ENCODE data around the gene OR5AS1.
"Not testable (repeated sequence)": the region's sequence is repeated elsewhere in the genome, so short reads cannot be mapped to it uniquely, and the experiment has no call there.

Gene OR5AS1

GRCh38 chr11:56027354-56027753 lies at the start of gene OR5AS1:
TSS of gene OR5AS1 (plus strand) at chr11:56027654. CDS start at chr11:56030419, 2,765 bp downstream.
- DNase-seq (ENCODE audit: low spot score) = no peak

GRCh38 chr11:55994525-55994924 lies 32.9 kb upstream of the OR5AS1 start, which contains the start of gene OR5F1:
TSS of gene OR5F1 (minus strand) at chr11:55994625. CDS start at chr11:55994625, 0 bp downstream.
- no peak for DNase-seq (ENCODE audit: low spot score)

- DNase-seq (ENCODE audit: low spot score) = no peak
These were observed 16.7 kb upstream of the OR5AS1 start for GRCh38 chr11:56010716-56011115.

- no peak for DNase-seq (ENCODE audit: low spot score)
These were observed 13.6 kb upstream of the OR5AS1 start for GRCh38 chr11:56013805-56014204.

GRCh38 chr11:56045538-56045937 lies 18.1 kb downstream of the OR5AS1 start:
- no peak for DNase-seq (ENCODE audit: low spot score)

- DNase-seq (ENCODE audit: low spot score) = no peak
These were observed 21.0 kb downstream of the OR5AS1 start for GRCh38 chr11:56048480-56048879.

GRCh38 chr11:56049487-56049886 lies 22.0 kb downstream of the OR5AS1 start:
- no peak for DNase-seq (ENCODE audit: low spot score)

- DNase-seq (ENCODE audit: low spot score) = not testable (repeated sequence)
These were observed 28.9 kb downstream of the OR5AS1 start for GRCh38 chr11:56056366-56056765.

- not testable (repeated sequence) for DNase-seq (ENCODE audit: low spot score)
These were observed 30.3 kb downstream of the OR5AS1 start for GRCh38 chr11:56057661-56058237.

GRCh38 chr11:56058260-56058780 lies 30.9 kb downstream of the OR5AS1 start:
- not testable (repeated sequence) for DNase-seq (ENCODE audit: low spot score)

- DNase-seq (ENCODE audit: low spot score) = no peak
These were observed 39.5 kb downstream of the OR5AS1 start for GRCh38 chr11:56066980-56067379.

Measured in cerebellar cortex (tissue), 1 donor.